ENCODE data around the gene MFSD2A.
"Not testable (repeated sequence)": the region's sequence is repeated elsewhere in the genome, so short reads cannot be mapped to it uniquely, and the experiment has no call there.

The MFSD2A gene

DNA sequence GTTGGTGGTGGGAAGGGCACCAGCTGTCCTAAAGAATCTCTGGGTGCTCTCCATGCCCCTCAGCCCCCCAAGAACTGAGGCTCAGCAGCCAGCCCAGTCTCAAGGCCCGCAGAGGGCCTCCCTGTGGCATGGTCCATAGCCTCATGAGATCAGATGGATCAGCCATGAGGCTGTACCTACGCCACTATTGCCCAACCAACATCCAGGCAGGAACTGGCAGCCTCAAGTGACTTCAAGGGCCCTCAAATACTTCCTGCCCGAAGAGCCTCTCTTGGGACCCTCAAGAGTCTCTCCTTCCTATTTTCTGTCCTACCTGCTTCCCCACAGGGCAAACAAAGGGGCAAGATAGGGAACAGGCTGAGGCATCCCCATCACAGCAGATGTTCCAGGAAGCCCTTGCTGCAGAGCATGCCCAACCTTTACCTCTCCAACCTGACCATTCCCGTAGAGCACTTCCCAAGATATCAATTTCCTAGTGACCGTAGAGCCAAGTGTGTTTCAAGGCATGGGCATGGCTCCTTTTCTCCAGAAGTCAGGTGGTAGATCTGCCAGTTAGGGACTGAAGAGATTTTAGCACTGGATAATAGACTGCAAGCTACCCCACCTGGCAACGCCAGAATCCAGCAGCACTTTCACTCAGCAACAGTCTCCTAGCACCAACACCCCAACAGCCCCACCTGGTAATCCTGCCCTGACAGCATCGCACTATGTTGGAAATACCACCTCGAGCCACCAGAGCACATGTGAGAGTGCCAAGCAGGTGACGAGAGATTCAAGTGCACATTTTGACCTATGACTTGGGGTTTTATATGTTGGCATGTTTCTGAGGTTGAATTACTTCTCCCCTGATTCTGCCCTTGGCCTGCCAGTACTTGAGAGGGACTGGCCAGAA is 13.7 kb upstream of the MFSD2A start:
- DNase-seq, result no peak

DNA sequence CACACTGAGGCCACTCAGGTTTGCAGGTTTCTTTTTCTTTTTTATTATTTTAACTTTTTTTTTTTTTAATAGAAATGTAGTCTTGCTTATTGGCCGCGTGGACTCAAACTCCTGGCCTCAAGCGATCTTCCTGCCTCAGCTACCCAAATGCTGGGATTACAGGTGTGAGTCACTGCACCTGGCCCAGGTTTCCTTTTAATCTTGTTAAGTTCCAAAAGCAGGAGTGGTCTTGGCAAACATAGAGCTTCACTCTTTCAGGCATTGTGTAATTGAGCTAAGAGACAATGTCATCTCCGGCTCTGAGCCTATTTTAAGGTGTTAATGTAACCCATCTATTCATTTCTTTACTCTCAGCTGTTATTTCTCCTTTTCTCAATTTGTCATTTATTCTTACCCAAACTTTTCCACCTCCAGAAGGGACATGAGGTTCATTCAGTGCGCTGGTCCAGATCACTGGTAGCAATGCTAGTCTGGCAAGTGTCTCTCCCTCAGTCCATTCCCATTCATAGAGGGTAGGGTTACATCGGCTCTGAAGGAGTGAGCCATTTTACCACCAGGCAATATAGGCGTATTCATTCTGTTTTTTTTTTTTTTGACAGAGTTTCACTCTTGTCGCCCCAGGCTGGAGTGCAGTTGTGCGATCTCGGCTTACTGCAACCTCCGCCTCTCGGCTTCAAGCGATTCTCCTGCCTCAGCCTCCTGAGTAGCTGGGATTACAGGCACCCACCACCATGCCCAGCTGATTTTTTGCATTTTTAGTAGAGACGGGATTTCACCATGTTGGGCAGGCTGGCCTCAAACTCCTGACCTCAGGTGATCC is 11.3 kb upstream of the MFSD2A start:
- no peak for DNase-seq

DNA sequence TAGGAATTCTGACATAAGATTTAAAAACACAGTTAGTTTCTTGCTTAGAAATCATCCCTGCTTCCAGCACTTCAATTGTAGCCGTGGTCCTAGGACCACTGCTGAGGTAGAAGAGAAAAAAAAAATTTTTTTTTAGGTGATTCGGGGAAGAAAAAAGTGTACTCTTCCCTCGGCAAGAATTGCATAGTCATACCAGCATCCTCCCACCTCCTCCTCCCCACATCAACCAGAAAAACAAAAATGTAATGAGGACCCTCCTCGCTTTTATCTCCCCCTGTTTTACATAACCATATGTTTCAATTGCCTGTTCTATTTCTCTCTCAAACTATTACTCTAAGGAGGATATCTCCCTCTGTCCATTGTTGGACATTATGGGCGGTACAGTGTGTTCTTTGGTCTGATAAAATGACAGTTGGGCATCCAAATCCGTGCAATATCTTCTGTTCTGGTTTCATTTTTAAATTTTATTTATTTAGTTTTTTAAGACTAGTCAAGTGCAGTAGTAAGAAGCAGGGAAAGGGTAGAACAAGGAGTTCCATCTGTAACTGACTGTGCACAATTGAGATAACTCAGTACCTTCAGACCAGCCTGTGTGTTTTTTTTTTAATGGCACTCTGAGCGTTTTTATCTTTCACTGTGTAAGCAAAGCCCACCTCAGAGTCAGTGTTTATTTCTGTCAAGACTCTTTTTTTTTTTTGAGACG is 10.4 kb upstream of the MFSD2A start:
- DNase-seq, result no peak

DNA sequence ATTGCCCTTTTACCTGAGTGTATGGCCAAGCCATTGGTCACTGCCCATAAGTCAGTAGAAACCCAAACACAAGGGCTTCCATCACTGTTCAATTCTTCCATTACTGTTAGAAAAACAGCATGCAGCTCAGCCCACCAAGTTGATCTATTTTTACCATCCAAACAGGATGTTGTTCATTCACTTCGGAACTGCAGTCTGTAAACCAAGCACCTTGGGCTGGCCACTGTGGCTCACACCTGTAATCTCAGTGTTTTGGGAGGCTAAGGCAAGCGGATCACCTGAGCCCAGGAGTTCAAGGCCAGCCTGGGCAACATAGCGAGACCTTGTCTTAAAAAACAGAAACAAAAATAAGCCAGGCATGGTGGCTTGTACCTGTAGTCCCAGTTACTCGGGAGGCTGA is 8.7 kb upstream of the MFSD2A start:
- DNase-seq, result no peak

DNA sequence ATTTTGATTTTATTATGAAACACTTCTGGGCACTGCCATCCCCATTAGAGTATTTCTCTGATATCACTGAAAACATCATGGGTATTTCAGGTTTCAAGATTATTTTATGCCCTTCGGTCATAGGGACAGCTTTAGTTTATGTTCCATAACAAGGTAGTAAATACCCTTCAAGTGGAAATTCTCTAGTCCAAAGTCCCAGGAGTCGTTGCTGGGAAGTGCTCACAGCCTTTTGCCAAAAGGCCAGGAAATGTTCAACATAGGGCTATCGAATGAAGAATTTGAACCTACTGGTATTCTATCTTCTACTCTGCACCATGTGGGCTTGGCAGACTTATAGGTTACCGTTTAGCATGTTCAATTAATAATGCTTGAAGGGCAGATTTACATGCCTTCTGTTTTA is 7.7 kb upstream of the MFSD2A start:
- no peak for DNase-seq

DNA sequence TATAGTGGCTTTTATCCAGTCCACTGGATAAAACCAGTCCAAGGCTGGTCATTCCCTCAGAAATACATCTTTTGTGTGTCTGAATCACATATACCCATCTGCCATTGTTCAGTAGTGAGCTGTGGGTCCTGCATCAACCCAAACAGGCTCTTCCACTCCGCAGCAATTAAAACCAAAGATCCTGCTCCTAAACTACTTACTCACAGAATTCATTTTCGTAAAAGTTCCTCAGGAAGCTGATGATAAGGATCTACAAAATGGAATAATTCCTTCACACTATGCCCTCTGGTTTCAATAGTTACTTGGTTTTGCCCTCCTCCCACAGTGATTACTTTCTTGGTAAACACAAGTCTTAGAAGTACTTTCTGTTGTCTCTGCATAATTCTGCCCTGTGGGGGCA is 5.1 kb upstream of the MFSD2A start:
- DNase-seq, result no peak

DNA sequence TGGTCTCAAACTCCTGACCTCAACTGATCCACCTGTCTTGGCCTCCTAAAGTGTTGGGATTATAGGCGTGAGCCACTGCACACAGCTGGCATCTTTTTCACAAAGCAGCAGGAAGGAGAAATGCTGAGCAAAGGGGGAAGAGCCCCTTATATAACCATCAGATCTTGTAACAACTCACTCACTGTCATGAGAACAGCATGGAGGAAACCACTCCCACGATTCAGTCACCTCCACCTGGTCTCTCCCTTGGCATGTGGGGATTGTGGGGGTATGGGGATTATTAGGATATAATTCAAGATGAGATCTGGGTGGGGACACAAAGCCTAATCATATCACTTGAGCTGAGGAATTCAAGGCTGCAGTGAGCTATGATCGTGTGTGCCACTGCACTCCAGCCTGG is 3.0 kb upstream of the MFSD2A start:
- peak; percentile 40 to 61 (median 55) for DNase-seq

DNA sequence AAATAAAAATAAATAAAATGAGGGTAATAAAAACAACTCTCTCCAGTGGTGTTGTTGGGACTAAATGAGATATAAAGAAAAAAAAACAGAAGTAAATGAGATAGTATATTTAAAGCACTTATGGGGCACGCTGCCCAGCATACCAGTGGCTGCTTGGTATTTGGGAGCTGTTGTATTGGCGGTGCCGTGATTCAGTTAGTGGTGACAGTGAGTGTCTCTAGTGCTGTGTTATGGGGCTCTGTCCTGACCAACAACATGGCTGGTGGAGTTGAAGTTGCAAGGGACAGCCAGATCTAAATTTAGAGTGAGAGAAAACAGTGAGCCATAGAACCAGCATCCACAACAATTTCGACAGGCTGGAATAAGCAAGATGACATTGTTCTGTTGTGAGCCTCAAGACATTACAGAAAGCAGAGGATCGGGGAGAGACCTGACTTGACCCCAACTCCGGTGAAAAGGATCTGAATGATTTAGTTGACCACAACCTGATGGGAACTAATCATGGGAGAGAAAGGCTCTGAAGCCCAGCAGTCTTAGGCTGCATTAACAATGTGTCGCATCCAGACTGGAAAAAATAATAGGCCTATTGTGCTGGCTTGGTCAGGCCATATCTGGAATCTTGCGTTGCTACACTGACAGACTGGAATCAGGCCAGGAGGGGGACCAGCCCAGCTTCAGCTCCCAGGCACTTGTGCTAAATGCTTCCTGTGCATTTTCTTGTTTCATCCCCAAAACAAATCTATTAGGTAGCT is 2.4 kb upstream of the MFSD2A start:
- peak in 2 of 3 donors; percentile 42 to 51 for DNase-seq

DNA sequence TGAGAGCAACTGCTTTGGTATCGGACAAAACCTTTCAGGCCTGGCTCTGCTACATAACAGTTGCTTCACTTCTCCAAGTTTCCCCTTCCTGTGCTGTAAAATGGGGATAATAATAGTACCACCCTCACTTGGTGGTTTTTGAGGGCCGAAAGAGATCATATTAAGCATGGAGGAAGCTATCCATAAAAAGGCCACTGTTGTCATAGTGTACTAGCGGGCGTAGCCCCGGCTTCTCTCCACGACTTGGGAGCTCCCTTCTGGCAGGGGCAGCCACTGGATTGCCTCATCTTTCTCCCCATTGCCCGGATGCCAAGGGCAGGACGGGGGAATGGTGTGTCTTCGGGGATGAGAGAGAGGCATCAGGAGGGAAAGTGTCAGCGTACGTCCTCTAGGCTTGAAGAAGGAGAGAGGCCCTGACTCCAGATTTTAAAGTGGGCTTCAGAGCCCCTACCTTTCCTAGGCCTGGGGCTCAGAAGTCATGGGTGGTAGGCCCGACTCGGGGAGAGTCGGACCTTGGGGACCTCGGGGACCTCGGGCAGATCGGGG is 548 bp upstream of the MFSD2A start:
- peak; percentile 78 to 90 (median 86) for DNase-seq

DNA sequence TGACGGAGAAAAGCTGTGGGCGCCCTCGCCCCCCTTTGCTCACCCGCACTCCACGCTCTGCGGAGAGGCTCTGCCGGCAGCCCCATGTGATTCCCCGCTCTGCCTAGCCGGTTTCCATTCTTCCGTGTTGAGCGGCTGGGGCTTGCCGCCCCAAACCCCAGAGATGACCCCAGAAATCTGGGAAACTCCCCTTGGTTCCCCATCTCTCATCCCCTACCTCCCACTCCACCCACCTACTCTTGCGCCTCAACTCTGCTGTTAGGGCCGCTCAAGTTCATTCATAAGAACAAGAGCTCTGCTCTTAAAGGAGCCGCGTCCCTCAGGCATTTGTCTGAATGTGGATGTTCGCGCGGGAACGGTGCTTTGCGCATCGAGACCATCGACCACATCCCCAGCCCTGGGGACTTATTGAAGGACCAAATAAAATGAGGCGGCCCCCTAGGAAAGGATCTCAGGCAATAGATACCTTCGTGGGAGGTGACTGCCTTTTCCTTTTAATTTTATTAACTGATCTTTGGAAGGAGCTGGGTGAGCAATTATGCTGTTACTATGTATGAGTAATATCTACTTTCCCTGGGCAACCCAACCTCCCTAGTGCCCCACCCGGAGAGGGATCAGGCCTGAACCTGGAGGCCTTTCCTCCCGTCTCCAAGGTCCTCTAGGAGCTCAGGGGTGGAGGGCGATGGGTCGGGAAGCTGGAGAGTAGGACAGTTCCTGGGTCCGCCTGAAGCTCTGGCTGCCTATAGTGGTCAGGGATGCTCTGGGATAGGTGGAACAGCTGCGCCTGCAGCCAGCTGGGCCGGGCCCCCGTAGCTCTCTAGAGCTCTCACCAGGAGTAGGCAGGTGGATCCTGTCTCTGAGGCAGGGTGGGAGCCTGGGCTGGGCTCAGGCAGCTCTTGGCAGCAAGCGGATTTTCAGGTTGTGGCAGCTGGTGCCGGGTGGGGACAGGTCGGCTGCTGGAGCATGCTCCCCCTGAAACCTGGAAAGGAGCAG is 898 bp downstream of the MFSD2A start:
- DNase-seq, result peak; percentile 97 to 98 (median 97)

DNA sequence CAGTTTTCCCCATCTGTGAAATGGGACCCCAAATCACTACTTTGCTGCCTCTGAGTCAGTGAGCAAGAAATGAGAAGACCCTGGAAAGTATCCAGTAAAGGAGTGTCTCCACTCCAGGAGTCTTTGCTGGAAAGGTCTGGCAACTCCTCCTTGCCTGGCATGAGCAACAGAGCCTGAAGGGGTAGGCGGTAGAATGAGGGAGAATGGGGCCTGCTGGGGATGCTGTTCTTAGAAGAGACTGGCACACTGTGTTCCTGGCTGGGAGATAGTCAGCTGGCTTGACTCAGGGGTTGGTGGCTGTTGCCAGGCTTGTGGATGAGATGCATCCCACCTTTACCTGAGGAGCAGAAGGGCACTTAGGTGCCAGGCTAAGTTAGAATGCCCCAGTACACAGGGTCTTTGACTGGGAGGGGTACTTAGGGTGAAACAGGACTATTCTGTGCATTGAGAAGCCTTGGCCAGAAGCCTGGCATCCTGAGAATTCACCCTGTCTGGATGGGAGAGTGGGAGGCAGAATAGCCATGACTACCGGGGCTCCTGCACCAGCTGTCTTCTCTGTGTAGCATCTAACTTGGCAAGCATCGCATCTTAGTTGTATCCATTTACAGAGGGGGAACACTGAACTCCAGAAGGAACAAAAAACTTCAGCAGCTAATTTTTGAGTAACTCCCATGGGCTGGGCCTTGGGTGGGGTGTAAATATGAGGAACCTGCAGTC is 2.5 kb downstream of the MFSD2A start:
- DNase-seq, result no peak

DNA sequence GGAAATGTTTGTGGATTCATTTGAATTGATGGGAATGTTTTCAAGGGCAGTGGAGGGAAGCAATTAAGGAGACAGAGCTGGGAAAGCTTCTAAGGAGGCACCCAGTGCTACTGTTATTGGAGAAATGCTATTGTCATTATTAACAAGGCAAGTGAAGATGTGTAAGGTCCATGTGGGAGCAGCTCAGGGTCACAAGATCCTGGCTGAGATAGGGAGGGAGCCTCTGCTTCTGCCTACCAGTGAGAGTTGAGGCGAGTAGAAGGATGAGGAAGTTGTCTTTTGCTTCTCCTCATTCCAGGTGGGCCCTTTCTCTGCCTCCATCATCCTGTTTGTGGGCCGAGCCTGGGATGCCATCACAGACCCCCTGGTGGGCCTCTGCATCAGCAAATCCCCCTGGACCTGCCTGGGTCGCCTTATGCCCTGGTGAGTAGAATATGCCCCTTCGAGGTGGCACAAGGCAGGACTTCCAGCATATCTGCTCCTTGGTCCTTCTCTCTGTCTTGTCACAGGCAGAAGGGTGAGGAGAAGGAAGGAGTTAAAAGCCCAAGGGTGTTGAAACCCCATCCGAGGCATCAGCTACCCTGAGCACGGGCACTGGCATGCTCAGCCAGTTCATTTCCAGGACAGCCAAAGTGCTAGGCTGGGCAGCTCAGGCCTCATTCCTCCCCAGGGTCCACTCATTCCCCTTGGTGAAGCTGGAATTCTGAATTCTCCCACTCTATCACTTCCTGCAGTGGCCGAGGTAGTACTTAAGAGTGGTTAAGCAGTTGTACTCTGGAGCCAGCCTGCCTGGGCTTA is 3.7 kb downstream of the MFSD2A start:
- DNase-seq, result no peak

DNA sequence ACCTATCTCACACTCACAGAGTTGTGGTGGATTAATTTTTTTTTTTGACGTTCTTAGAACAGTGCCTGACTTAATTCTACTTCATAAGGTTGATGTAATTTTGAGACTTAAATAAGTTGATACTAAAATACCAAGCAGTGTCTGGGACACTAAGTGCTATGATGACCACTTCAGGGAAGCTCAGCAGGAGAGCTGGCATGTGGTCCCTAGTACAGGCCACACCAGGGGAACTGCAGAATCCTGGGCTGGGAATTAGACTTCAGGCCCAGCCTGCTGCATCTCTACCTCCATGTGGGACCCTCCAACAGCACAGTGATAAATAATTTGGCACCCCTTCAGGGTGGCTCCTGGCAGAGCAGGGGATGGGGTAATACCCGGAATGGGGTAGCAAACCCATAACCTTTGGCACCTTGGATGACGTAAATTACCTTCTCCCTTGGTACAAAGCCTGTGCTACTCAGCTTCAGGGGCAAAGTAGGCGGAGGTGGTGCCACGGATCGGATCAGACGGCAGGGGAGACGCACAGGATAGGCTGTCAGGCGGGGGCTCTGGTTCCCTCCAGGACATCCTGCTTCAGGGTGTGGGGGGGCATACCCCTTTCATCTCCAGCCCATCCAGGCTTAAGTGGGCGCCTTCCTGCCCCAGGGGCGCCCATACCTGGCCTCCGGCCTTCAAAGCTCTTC is 4.8 kb downstream of the MFSD2A start:
- DNase-seq, result no peak

DNA sequence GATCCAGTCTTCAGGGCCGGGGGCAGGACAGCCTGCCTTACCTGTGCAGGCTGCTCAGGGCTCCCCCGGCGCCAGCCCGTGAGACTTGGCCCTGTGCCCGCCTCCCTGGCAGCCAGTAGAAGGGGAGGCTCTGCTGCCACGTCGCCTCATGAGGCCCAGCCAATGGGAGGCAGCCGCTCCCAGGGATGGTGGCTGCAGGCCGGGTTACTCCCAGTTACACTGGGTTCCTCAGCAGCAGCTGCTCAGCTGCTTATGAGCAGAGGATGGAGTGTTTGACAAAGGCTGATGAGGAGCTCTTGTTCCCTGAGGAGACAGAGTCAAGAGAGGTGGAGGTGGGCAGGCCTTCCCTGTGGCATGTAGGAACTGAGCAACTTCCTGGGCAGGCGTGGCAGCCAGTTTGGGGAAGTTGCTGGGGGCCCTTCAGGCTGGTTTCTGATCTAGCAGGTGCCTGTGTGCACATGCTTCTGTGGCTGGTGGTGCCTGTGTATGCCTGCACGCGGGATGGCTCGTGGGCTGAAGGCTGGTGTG is 5.5 kb downstream of the MFSD2A start:
- DNase-seq, result peak; percentile 45 to 65 (median 52)

DNA sequence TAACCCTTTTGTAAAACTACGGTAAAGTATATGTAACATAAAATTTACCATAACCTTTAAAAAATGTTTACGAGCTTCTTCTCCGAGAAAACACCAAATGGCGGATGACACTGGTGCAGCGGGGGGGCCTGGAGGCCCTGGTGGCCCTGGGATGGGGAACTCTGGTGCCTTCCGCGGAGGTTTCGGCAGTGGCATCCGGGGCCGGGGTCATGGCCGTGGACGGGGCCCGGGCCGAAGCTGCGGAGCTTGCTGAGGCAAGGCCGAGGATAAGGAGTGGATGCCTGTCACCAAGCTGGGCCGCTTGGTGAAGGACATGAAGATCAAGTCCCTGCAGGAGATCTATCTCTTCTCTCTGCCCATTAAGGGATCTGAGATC is 7.5 kb downstream of the MFSD2A start:
- DNase-seq, result no peak

DNA sequence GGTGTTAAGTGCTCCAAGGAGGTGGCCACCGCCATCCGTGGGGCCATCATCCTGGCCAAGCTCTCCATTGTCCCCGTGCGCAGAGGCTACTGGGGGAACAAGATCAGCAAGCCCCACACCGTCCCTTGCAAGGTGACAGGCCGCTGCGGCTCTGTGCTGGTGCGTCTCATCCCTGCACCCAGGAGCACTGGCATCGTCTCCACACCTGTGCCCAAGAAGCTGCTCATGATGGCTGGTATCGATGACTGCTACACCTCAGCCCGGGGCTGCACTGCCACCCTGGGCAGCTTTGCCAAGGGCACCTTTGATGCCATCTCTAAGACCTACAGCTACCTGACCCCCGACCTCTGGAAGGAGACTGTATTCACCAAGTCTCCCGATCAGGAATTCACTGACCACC is 8.0 kb downstream of the MFSD2A start:
- not testable (repeated sequence) for DNase-seq

DNA sequence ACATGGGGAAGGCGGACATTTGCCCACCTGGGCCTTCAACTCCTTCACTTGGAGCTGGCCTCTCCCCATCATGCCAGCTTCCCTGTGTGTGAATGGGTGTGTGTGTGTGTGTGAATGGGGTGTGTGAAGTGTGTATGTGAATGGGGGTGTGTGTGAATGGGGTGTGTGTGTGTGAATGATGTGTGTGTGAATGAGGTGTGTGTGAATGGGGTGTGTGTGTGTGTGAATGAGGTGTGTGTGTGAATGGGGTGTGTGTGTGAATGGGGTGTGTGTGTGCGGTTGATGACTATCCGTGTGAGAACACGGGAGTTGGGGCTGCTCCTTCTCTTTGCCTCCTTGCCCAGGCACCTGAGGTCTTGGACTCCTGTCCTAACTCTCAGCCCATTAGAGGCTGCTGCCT is 9.6 kb downstream of the MFSD2A start:
- DNase-seq, result no peak

DNA sequence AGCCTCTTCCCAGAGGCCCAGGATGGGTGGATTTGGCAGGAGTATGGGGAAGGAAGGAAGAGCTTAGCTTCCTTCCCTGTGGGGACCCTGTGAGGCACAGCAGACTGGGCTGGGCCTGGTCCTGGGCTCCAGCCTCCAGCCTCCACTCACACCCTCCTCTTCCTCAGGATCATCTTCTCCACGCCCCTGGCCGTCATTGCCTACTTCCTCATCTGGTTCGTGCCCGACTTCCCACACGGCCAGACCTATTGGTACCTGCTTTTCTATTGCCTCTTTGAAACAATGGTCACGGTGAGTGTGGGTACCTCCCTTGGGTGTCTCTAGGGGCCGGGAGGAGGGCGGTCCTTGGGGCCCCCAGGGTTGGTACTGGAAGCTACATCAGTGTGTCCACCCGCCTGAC is 10.1 kb downstream of the MFSD2A start:
- DNase-seq, result peak in 1 of 3 donors; percentile 41

DNA sequence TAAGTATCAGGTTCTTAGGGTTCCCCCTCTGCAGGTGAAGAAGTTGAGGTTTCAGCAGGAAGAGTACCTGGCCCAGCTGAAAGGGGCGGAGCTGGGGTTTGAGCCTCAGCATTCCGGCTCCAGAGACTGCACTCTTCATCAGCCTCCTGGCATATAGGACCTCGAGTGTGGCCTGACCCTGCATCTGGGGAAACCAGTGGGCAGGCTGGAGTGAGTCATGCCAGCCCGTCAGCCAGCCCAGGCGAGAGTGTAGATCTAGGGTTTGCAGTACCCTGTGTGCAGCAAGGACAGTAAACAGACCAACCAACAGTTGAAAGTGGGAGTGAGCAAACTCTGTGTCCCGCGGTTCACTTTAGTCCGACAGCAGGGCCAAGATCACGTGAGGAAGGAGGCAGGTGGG is 14.1 kb downstream of the MFSD2A start:
- DNase-seq, result peak; percentile 53 to 64 (median 60)

Measured in suppressor macrophage treated with lipopolysaccharide for 1 hour (primary cell).